Thoracic aorta (tissue), 2 donors: ENCODE data around the gene APOBEC3C. TPM values are rescaled to one million over a fixed set of nuclear protein-coding genes. Genes with fewer than 3 reads are reported as not detected.

Experiments used
- ATAC-seq: fragments of 150-250 bp; one replicate; pipeline ENCODE4 v1.8.0; 2017; ENCODE audit warnings: low read depth; ENCODE audit not compliant: insufficient number of reproducible peaks, low FRiP score
- DNase-seq: peaks from one replicate; pipeline ENCODE4 v3.0.0-alpha.2; 2020; ENCODE audit warnings: low spot score
- H3K27ac ChIP-seq, 2 donors: fragments of 200-600 bp; sonication (generic); 1 replicate in 1 of 2; 2 replicates in 1 of 2; pipeline ENCODE4 v1.5.1; 2016; ENCODE audit warnings: mild to moderate bottlenecking in 2 of 2, moderate library complexity in 2 of 2
- H3K27me3 ChIP-seq: fragments of 200-600 bp; sonication (generic); replicated peaks from 2 replicates; pipeline ENCODE4 v1.6.0; 2016; ENCODE audit warnings: mild to moderate bottlenecking; ENCODE audit not compliant: insufficient read depth
- H3K36me3 ChIP-seq: fragments of 200-600 bp; sonication (generic); one replicate; pipeline ENCODE4 v1.5.1; 2016
- H3K4me1 ChIP-seq, 2 donors: fragments of 200-600 bp; sonication (generic); 1 replicate in 1 of 2; 2 replicates in 1 of 2; pipeline versions ENCODE4 v1.5.1 to v1.6.0; 2016; ENCODE audit warnings: low read depth in 2 of 2, mild to moderate bottlenecking in 1 of 2; ENCODE audit not compliant: control insufficient read depth in 1 of 2
- H3K4me3 ChIP-seq: fragments of 200-600 bp; sonication (generic); 2 replicates; pipeline ENCODE4 v1.5.1; 2016; ENCODE audit warnings: mild to moderate bottlenecking
- H3K9me3 ChIP-seq: fragments of 200-600 bp; sonication (generic); 2 replicates; pipeline ENCODE4 v1.5.1; 2016
- CTCF ChIP-seq: fragments of 200-600 bp; sonication (generic); IDR thresholded peaks from one replicate; pipeline ENCODE4 v1.5.1; 2019; ENCODE audit warnings: antibody characterized with exemption
- total RNA-seq, 2 donors: library from RNA; depleted of rRNA; stranded (reverse); fragments of >200 nt; gene quantifications; one replicate each; pipeline versions ENCODE4 v1.1.0 to v1.2.3, GENCODE V29; 2016

The APOBEC3C gene
- total RNA-seq: 10 to 100 TPM in 1 of 2 donors, 1 to 10 TPM in 1; 5.5 to 22.3 TPM

GRCh38 chr22:39013942-39014722 lies at the start of gene APOBEC3C:
TSS of gene APOBEC3C (plus strand) at chr22:39014257. CDS start at chr22:39014363, 106 bp downstream.
- peak within 1 kb of the TSS; percentile 22 to 71 for H3K27ac ChIP-seq
- H3K4me1 ChIP-seq: peaks cover 9 to 11% of the 10 kb centered on the region in 2 donors
- no peaks in the 10 kb centered on the region for H3K9me3 ChIP-seq
- peak; percentile 34 for DNase-seq
- H3K36me3 ChIP-seq: no peaks in the 10 kb centered on the region
- H3K27me3 ChIP-seq: no peaks in the 10 kb centered on the region
- TF ChIP-seq CTCF: no peak
- peak within 1 kb of the TSS; percentile 82 for H3K4me3 ChIP-seq
- no peak for ATAC-seq

GRCh38 chr22:38964306-38964705 lies 49.8 kb upstream of the APOBEC3C start:
- Histone ChIP-seq H3K4me3 (no peak overlapping the region), H3K36me3 (no peaks in the 10 kb centered on the region), H3K27me3 (no peaks in the 10 kb centered on the region), H3K9me3 (no peaks in the 10 kb centered on the region), H3K4me1 (no peaks in the 10 kb centered on the region), H3K27ac (no peak overlapping the region)
- no peak for TF ChIP-seq CTCF
- ATAC-seq: no peak
- no peak for DNase-seq

- H3K9me3 ChIP-seq: no peaks in the 10 kb centered on the region
- no peak for TF ChIP-seq CTCF
- no peaks in the 10 kb centered on the region for H3K27me3 ChIP-seq
- no peak for ATAC-seq
- no peak for DNase-seq
- no peaks in the 10 kb centered on the region for H3K4me1 ChIP-seq
- no peak overlapping the region for H3K4me3 ChIP-seq
- no peak overlapping the region for H3K27ac ChIP-seq
- H3K36me3 ChIP-seq: no peaks in the 10 kb centered on the region
These were observed 49.1 kb upstream of the APOBEC3C start for GRCh38 chr22:38964989-38965388.

GRCh38 chr22:38965614-38966379 lies 48.3 kb upstream of the APOBEC3C start:
- DNase-seq (no peak), ATAC-seq (no peak)
- Histone ChIP-seq H3K9me3 (no peaks in the 10 kb centered on the region), H3K36me3 (no peaks in the 10 kb centered on the region), H3K4me1 (no peaks in the 10 kb centered on the region), H3K4me3 (no peak overlapping the region), H3K27ac (no peak overlapping the region), H3K27me3 (no peaks in the 10 kb centered on the region)
- no peak for TF ChIP-seq CTCF

- no peaks in the 10 kb centered on the region for H3K27me3 ChIP-seq
- H3K4me3 ChIP-seq: no peak overlapping the region
- DNase-seq: no peak
- no peak overlapping the region for H3K27ac ChIP-seq
- H3K36me3 ChIP-seq: no peaks in the 10 kb centered on the region
- H3K9me3 ChIP-seq: no peaks in the 10 kb centered on the region
- no peak for TF ChIP-seq CTCF
- no peak for ATAC-seq
- no peaks in the 10 kb centered on the region for H3K4me1 ChIP-seq
These were observed 47.7 kb upstream of the APOBEC3C start for GRCh38 chr22:38966380-38966702.
